Measurements from ENCODE around the gene UMPS. TPM values are rescaled to one million over a fixed set of nuclear protein-coding genes. Genes with fewer than 3 reads are reported as not detected.

UMPS gene
- total RNA-seq, 1 experiment from 2014 or later = 61.8 TPM

DNA sequence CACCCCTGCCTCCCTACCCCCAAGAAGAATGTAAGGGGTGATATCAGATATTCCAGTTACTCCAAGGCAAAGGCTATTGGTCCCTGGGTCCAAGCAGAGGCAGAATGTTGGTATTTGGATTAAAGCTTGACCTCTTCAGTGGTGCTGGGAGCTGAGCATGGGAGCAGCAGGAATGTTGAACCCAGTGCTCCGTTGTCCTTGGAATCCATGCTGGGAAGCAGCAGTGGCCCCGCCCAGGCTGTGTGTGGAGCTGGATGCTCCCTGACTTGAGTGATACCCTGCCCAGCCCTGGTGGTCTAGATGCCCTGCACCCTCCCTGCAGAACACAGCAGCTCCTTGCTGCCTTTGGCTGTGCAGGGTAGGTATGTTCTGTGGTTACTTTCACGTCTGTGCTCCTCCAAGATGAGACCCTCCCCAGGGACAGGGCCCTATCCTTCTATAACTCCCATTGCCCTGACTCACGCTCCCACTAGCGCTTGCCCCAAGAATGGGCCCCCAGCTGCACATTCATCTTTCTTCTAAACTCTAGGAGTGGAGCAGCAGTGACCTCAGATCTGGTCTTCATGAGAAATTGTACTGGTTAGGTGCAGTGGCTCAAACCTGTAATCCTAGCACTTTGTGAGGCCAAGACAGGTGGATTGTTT lies 35.1 kb downstream of the UMPS start:
- Histone ChIP-seq H4K20me1 (ENCODE audit: insufficient read depth) (no peaks in the 10 kb centered on the region), H3F3A (ENCODE audit: insufficient read depth, low read depth) (peaks cover 8% of the 10 kb centered on the region), H2AFZ (no peak overlapping the region), H3K4me1 (replicated peaks; ENCODE audit: insufficient read depth) (peaks cover 13% of the 10 kb centered on the region), H3K27me3 (ENCODE audit: insufficient read depth, low read depth) (no peaks in the 10 kb centered on the region), H3K79me2 (ENCODE audit: low read depth) (no peaks in the 10 kb centered on the region), H3K4me3 (no peak overlapping the region), H3K4me2 (no peak overlapping the region), H3K9me3 (ENCODE audit: insufficient read depth, low read depth) (no peaks in the 10 kb centered on the region), H3K27ac (no peak overlapping the region), H3K9me2 (ENCODE audit: insufficient read depth) (no peaks in the 10 kb centered on the region), H3K36me3 (ENCODE audit: low read depth) (peaks cover 5% of the 10 kb centered on the region; the same call in 1 of the 2 replicates)
- TF ChIP-seq, protein P1, sequence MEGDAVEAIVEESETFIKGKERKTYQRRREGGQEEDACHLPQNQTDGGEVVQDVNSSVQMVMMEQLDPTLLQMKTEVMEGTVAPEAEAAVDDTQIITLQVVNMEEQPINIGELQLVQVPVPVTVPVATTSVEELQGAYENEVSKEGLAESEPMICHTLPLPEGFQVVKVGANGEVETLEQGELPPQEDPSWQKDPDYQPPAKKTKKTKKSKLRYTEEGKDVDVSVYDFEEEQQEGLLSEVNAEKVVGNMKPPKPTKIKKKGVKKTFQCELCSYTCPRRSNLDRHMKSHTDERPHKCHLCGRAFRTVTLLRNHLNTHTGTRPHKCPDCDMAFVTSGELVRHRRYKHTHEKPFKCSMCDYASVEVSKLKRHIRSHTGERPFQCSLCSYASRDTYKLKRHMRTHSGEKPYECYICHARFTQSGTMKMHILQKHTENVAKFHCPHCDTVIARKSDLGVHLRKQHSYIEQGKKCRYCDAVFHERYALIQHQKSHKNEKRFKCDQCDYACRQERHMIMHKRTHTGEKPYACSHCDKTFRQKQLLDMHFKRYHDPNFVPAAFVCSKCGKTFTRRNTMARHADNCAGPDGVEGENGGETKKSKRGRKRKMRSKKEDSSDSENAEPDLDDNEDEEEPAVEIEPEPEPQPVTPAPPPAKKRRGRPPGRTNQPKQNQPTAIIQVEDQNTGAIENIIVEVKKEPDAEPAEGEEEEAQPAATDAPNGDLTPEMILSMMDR (conservative IDR thresholded peaks at IDR 0.05) = no peak
- no peak for TF ChIP-seq EZH2 (IDR thresholded peaks at IDR 0.05; ENCODE audit: low read depth)
- DNase-seq = no peak
- ChIA-PET POLR2A (ENCODE audit: unreplicated experiment) (interaction anchor here (0.7 kb wide), 1 partner anchor 149 kb away, joined by 3 read pairs; no protein-coding TSS in a partner anchor), CTCF (no interaction called here)
- BruUV-seq (replicated peaks) = no TSS peak
- intact Hi-C loops (cut with micrococcal nuclease; ENCODE audit: unreplicated experiment) = no loop called here

DNA sequence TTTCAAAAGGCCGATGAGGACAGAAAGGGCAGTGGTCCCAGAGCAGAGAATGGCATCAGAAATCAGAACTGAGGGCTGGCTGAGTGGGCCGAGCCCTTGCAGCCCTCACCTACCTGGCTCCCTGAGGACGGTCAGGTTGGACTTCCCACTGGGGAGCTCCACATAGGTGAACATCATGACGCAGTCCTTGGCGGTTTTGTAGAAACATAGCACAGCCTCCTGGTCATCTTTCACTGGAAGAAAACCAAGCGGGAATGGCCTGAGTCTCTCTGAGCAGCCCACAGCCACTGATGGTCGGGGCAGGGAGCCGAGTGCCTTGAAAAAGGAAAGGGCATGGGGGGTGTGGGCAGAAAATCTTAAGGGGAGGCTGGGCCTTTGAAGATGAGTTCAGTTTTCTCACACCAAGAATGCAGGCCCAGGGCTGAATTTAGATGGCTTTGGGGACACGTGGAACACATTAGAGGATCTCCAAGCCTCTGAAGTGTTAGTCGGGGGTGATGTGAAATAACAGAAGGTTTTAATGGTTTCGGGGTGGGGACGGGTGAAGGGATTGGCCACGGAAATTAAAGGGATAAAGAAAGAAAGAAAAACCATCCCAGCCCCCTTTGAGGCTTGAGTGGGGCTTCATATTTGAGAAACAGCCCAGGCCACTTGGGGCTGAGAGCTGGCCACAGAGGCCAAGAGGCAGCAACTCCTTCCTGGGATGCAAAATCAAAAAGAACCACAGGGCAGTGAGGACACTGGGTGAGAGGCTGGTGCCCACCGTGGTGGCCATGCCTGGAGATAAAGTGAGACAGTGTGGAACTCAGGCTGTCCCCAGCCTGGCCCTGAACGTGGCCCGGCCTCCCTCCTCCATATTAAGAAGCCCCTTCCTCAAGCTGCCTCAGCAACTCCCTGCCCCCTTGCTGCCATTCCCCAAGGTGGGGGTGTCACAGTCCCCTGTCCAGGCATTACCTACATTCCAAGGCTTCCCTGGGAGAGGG lies 36.2 kb downstream of the UMPS start:
- Histone ChIP-seq H3K4me2 (no peak overlapping the region), H3F3A (ENCODE audit: insufficient read depth, low read depth) (peaks cover 8% of the 10 kb centered on the region), H4K20me1 (ENCODE audit: insufficient read depth) (no peaks in the 10 kb centered on the region), H3K79me2 (ENCODE audit: low read depth) (no peaks in the 10 kb centered on the region), H3K27ac (no peak overlapping the region), H3K36me3 (ENCODE audit: low read depth) (peaks cover 5% of the 10 kb centered on the region; the same call in 1 of the 2 replicates), H3K27me3 (ENCODE audit: insufficient read depth, low read depth) (no peaks in the 10 kb centered on the region), H3K9me3 (ENCODE audit: insufficient read depth, low read depth) (no peaks in the 10 kb centered on the region), H3K4me1 (replicated peaks; ENCODE audit: insufficient read depth) (peaks cover 10% of the 10 kb centered on the region), H3K4me3 (no peak overlapping the region), H3K9me2 (ENCODE audit: insufficient read depth) (no peaks in the 10 kb centered on the region), H2AFZ (no peak overlapping the region)
- POLR2A ChIA-PET (ENCODE audit: unreplicated experiment) = interaction anchor here (0.7 kb wide), 1 partner anchor 148 kb away, joined by 3 read pairs; no protein-coding TSS in a partner anchor
- no peak for DNase-seq
- TF ChIP-seq, protein P1 (conservative IDR thresholded peaks at IDR 0.05) = no peak
- no peak for TF ChIP-seq EZH2 (IDR thresholded peaks at IDR 0.05; ENCODE audit: low read depth)
- CTCF ChIA-PET = no interaction called here
- intact Hi-C loops (cut with micrococcal nuclease; ENCODE audit: unreplicated experiment) = no loop called here
- no TSS peak for BruUV-seq (replicated peaks)

DNA sequence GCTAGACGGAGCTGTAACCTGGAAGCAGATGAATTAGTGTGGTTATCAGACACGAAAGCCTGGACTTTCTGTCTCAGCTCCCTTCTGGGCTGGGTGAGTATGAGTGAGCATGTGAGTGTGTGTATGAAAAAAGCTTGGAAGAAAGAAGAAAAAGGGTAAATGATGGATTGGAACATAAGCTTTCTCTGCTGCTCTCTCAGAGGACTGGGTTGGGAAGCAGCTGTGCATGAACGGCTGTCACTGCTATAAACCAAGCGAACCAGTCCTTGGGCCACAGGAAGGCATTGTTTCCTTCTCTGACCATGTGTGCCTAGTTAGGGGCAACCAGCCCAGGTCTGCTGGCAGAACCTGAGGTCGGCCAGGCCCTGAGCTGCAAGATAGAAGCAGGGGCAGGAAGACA lies 37.0 kb downstream of the UMPS start:
- Histone ChIP-seq H3K27ac (no peak overlapping the region), H4K20me1 (ENCODE audit: insufficient read depth) (no peaks in the 10 kb centered on the region), H3K9me2 (ENCODE audit: insufficient read depth) (no peaks in the 10 kb centered on the region), H3F3A (ENCODE audit: insufficient read depth, low read depth) (no peaks in the 10 kb centered on the region), H3K9me3 (ENCODE audit: insufficient read depth, low read depth) (no peaks in the 10 kb centered on the region), H3K79me2 (ENCODE audit: low read depth) (no peaks in the 10 kb centered on the region), H3K4me1 (replicated peaks; ENCODE audit: insufficient read depth) (peaks cover 2% of the 10 kb centered on the region), H3K27me3 (ENCODE audit: insufficient read depth, low read depth) (no peaks in the 10 kb centered on the region), H2AFZ (no peak overlapping the region), H3K4me2 (no peak overlapping the region), H3K4me3 (no peak overlapping the region), H3K36me3 (ENCODE audit: low read depth) (peaks cover 5% of the 10 kb centered on the region; the same call in 1 of the 2 replicates)
- ChIA-PET POLR2A (ENCODE audit: unreplicated experiment) (no interaction called here), CTCF (interaction anchor here (0.6 kb wide), 1 partner anchor 139 kb away, joined by 3 read pairs; no protein-coding TSS in a partner anchor)
- no peak for TF ChIP-seq EZH2 (IDR thresholded peaks at IDR 0.05; ENCODE audit: low read depth)
- no TSS peak for BruUV-seq (replicated peaks)
- intact Hi-C loops (cut with micrococcal nuclease; ENCODE audit: unreplicated experiment) = no loop called here
- DNase-seq = no peak

Measured in PC-9 (cell line).